ENCODE results near the gene DEK.

DNA sequence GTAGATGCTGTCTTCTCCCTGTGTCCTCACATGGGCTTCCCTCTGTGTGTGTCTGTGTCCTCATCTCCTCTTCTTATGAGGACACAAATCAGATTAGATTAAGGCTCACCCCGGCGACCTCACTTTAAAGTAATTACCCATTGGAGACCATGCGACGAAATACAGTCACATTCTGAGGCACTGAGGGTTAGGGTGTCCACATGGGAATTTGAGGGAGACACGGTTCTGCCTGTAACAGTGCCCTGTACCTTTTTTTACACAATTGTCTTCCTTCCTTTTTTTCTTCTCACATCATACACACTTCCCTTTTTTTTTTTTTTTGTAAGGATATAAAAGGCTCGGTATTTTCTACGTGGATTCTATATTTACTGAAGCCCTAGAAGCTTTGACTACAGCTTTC, 48.9 kb downstream of the DEK start:
- TF ChIP-seq, protein P1, sequence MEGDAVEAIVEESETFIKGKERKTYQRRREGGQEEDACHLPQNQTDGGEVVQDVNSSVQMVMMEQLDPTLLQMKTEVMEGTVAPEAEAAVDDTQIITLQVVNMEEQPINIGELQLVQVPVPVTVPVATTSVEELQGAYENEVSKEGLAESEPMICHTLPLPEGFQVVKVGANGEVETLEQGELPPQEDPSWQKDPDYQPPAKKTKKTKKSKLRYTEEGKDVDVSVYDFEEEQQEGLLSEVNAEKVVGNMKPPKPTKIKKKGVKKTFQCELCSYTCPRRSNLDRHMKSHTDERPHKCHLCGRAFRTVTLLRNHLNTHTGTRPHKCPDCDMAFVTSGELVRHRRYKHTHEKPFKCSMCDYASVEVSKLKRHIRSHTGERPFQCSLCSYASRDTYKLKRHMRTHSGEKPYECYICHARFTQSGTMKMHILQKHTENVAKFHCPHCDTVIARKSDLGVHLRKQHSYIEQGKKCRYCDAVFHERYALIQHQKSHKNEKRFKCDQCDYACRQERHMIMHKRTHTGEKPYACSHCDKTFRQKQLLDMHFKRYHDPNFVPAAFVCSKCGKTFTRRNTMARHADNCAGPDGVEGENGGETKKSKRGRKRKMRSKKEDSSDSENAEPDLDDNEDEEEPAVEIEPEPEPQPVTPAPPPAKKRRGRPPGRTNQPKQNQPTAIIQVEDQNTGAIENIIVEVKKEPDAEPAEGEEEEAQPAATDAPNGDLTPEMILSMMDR (optimal IDR thresholded peaks at IDR 0.05 in 1 of 3, IDR thresholded peaks at IDR 0.05 in 1 of 3, conservative IDR thresholded peaks at IDR 0.05 in 1 of 3; ENCODE audit: extremely low read depth in 1 of 3, insufficient read depth in 2 of 3, low read length in 3 of 3) = no peak
- TF ChIP-seq EZH2 (IDR thresholded peaks at IDR 0.05; ENCODE audit: low read length) = no peak

Data from keratinocyte (primary cell).